Thyroid gland (tissue), 4 donors: Measurements from ENCODE around the gene MAPK7. TPM values are rescaled to one million over a fixed set of nuclear protein-coding genes. Genes with fewer than 3 reads are reported as not detected.

Experiments used
- DNase-seq, 2 donors: peaks; one replicate each; pipeline ENCODE4 v3.0.0-alpha.2; 2019
- H3K27ac ChIP-seq, 3 donors: fragments of 200-600 bp; sonication (generic); 1 replicate in 2 of 3; 2 replicates in 1 of 3; pipeline ENCODE4 v1.5.1; 2016 to 2019; ENCODE audit warnings: mild to moderate bottlenecking in 1 of 3, moderate library complexity in 1 of 3
- H3K27me3 ChIP-seq: fragments of 200-600 bp; sonication (generic); one replicate; pipeline ENCODE4 v1.5.1; 2019
- H3K36me3 ChIP-seq, 2 donors: fragments of 200-600 bp; sonication (generic); one replicate each; pipeline ENCODE4 v1.5.1; 2016 to 2019
- H3K4me1 ChIP-seq, 2 donors: fragments of 200-600 bp; sonication (generic); one replicate each; pipeline ENCODE4 v1.5.1; 2017 to 2019
- H3K4me3 ChIP-seq, 3 donors: fragments of 200-600 bp; sonication (generic); replicated peaks in 1 of 3; 1 replicate in 2 of 3; 2 replicates in 1 of 3; pipeline ENCODE4 v1.5.1; 2016; ENCODE audit warnings: mild to moderate bottlenecking in 1 of 3
- H3K9me3 ChIP-seq: fragments of 200-600 bp; sonication (generic); one replicate; pipeline ENCODE4 v1.5.1; 2017
- POLR2A ChIP-seq, 2 donors: fragments of 450-650 bp; IDR thresholded peaks; one replicate each; pipeline ENCODE4 v1.6.1; 2017; ENCODE audit warnings: antibody characterized with exemption in 2 of 2, mild to moderate bottlenecking in 2 of 2, moderate library complexity in 1 of 2
- WGBS, 2 donors: methylation state at CpG; one replicate each; pipeline ENCODE4 v1.1.5; 2017; 5-methylcytosine and 5-hydroxymethylcytosine counted together
- intact Hi-C: fragments of 100-400 bp; cut with DNase I; formaldehyde crosslinking; loops from one replicate; pipeline ENCODE4 v1.15.1; 2023
- total RNA-seq, 4 donors: library from RNA; depleted of rRNA; stranded (reverse); fragments of >200 nt; gene quantifications; one replicate each; pipeline ENCODE4 v1.2.3, GENCODE V29; 2016
- TF ChIP-seq, protein P1 (sequence below), 6 experiments: fragments of 200-600 bp in 3 of 6; fragments of 450-650 bp in 3 of 6; sonication (generic) in 3 of 6; IDR thresholded peaks; one replicate each; pipeline ENCODE4 v1.5.1; 2016 to 2019; ENCODE audit warnings: antibody characterized with exemption in 6 of 6, mild to moderate bottlenecking in 2 of 6, inconsistent platforms in 1 of 6, moderate library complexity in 1 of 6

MAPK7 gene
- total RNA-seq, 4 donors from 2014 or later: 22.4 to 46.5 (median 31.3) TPM

DNA sequence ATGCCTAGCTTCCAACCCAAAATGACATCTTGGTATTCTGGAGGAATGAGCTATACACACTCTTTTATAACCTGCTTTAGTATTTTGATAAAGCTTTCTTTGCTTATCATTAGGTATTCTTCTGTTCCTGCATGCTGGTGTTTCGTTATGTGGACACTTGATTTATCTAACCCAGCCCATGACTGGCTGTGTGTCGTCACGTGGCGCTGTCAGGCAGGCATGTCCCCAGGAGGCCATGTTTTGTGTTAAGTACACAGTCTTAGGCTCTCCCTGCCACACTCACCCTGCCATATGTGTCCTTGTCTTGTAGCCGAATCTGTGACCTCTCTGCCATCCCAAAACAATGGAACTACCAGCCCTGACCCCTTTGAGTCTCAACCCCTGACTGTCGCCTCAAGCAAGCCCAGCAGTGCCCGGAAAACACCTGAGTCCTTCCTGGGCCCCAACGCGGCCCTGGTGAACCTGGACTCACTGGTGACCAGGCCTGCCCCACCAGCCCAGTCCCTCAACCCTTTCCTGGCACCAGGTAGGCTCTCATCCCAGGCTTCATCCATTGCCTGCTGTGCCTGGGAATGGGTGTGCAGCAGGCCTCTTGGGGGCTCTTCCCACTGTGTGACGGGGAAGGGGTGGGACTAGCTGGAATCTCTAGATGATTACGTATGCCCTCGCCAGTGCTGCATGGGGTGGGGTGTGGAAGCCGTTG lies 46.6 kb upstream of the MAPK7 start:
- WGBS, 2 donors: 88 to 89% methylated on average over 11 to 13 of the region's 13 CpGs
- Histone ChIP-seq H3K9me3 (no peaks in the 10 kb centered on the region), H3K27ac (peak overlapping the region in 1 of 3 donors; percentile 33), H3K36me3 (no peaks in the 10 kb centered on the region), H3K4me3 (no peak overlapping the region), H3K27me3 (no peaks in the 10 kb centered on the region), H3K4me1 (peaks cover 0 to 4% of the 10 kb centered on the region in 2 donors)
- intact Hi-C loops: no loop called here
- DNase-seq: no peak
- no peak for TF ChIP-seq POLR2A (IDR thresholded peaks at IDR 0.05)

DNA sequence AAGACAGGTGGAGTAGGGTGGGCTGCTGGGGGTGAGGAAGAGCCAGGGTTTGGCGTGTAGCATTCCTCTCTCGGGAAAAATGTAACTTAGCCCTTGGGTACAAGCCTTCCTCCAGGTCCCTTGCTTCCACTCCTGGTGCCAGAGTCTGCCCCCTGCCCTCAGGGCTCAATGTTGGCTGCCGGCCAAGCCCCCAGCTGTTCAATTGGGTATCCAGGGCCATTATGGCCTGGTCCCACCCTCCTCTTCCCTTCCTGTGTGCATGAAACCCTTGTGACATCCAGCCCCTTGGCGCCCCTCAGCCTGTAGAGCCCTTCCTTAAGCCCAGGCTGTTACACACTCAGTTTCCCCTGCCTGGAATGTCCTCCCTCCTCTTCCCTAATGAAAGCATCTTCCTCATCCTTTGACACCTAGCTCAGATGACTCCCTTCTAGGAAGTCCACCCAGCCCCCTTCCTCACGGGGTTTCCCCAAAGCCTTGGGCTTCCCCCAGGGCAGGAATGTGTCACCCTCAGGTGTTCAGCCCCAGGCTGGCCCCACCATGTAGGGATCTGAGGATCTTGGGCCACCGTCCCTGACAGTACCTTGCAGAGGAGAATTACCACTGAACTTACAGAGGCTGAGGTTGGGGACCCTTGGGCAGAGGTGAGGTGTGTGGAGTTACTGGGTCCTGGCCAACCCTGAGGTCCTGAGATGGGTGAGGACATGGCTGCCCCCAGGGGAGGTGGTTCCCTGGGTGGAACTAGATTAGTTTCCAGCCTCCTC lies 45.7 kb upstream of the MAPK7 start:
- DNase-seq: no peak
- WGBS, 2 donors: 78 to 84% methylated on average over 5 to 6 of the region's 6 CpGs
- TF ChIP-seq POLR2A (IDR thresholded peaks at IDR 0.05): no peak
- TF ChIP-seq, protein P1, sequence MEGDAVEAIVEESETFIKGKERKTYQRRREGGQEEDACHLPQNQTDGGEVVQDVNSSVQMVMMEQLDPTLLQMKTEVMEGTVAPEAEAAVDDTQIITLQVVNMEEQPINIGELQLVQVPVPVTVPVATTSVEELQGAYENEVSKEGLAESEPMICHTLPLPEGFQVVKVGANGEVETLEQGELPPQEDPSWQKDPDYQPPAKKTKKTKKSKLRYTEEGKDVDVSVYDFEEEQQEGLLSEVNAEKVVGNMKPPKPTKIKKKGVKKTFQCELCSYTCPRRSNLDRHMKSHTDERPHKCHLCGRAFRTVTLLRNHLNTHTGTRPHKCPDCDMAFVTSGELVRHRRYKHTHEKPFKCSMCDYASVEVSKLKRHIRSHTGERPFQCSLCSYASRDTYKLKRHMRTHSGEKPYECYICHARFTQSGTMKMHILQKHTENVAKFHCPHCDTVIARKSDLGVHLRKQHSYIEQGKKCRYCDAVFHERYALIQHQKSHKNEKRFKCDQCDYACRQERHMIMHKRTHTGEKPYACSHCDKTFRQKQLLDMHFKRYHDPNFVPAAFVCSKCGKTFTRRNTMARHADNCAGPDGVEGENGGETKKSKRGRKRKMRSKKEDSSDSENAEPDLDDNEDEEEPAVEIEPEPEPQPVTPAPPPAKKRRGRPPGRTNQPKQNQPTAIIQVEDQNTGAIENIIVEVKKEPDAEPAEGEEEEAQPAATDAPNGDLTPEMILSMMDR (IDR thresholded peaks at IDR 0.05): no peak
- Histone ChIP-seq H3K27me3 (no peaks in the 10 kb centered on the region), H3K9me3 (no peaks in the 10 kb centered on the region), H3K27ac (no peak overlapping the region), H3K4me3 (no peak overlapping the region), H3K4me1 (peaks cover 5 to 11% of the 10 kb centered on the region in 2 donors), H3K36me3 (no peaks in the 10 kb centered on the region)
- intact Hi-C loops: no loop called here

- no peaks in the 10 kb centered on the region for H3K36me3 ChIP-seq
- no peak for DNase-seq
Measured at GRCh38 chr17:19333132-19333440, 45.2 kb upstream of the MAPK7 start.

GRCh38 chr17:19333736-19334290 lies 44.5 kb upstream of the MAPK7 start:
- no peak for TF ChIP-seq POLR2A (IDR thresholded peaks at IDR 0.05)
- TF ChIP-seq, protein P1 (IDR thresholded peaks at IDR 0.05): no peak
- no peak for DNase-seq
- Histone ChIP-seq H3K4me1 (peaks cover 5 to 14% of the 10 kb centered on the region in 2 donors), H3K4me3 (no peak overlapping the region), H3K36me3 (no peaks in the 10 kb centered on the region), H3K27ac (no peak overlapping the region), H3K9me3 (no peaks in the 10 kb centered on the region), H3K27me3 (no peaks in the 10 kb centered on the region)
- 93% methylated on average over 10 of the region's 12 CpGs; no CpG with 5 or more reads in 1 of the 2 donors for WGBS, 2 donors
- intact Hi-C loops: no loop called here

More at GRCh38 chr17:19333132-19333440, 45.2 kb upstream of the MAPK7 start:
- Histone ChIP-seq H3K27ac (no peak overlapping the region), H3K4me3 (no peak overlapping the region), H3K27me3 (no peaks in the 10 kb centered on the region), H3K4me1 (peaks cover 5 to 14% of the 10 kb centered on the region in 2 donors), H3K9me3 (no peaks in the 10 kb centered on the region)
- intact Hi-C loops: no loop called here
- TF ChIP-seq POLR2A (IDR thresholded peaks at IDR 0.05): no peak
- TF ChIP-seq, protein P1 (IDR thresholded peaks at IDR 0.05): no peak
- 100% methylated on average over 1 of the region's 1 CpG for WGBS, 2 donors

DNA sequence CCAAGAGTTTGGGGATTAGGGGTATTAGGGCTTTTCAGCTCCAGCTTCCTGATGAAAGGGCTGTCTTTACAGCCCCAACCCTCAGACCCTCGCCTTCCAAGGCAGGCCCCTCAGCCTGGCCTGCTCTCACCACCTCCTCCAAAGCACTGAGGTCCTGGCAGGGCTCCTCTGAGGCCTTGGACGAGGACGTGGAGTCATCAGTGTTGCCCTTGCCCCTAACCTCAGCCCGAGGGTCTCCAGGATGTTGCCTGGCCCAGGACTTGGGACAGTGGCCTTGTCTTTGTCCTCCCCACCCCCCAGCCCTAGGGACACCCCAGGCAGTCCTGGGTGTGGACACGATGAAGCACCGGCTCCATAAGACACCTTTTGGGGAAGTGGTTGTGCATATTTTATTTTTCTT lies 44.0 kb upstream of the MAPK7 start:
- no peak for DNase-seq
- no peaks in the 10 kb centered on the region for H3K36me3 ChIP-seq
- intact Hi-C loops: no loop called here

More for the DNA sequence above, 44.0 kb upstream of the MAPK7 start:
- Histone ChIP-seq H3K4me1 (peaks cover 5 to 14% of the 10 kb centered on the region in 2 donors), H3K27me3 (no peaks in the 10 kb centered on the region), H3K9me3 (no peaks in the 10 kb centered on the region), H3K27ac (no peak overlapping the region), H3K4me3 (no peak overlapping the region)
- no peak for TF ChIP-seq POLR2A (IDR thresholded peaks at IDR 0.05)
- TF ChIP-seq, protein P1 (IDR thresholded peaks at IDR 0.05): no peak
- WGBS, 2 donors: 74 to 91% methylated on average over 5 to 6 of the region's 6 CpGs
